Measurements from ENCODE around the gene MARCHF4. TPM values are rescaled to one million over a fixed set of nuclear protein-coding genes. Genes with fewer than 3 reads are reported as not detected.

Gene MARCHF4
- total and polyA plus RNA-seq, 9 of the 15 experiments (the other 6 are each of a cell fraction or from before 2014, with no cell fraction given), result 0.05 TPM; not detected in 8

GRCh38 chr2:216415541-216415940 lies 43.3 kb upstream of the MARCHF4 start:
- intact Hi-C loops (cut with micrococcal nuclease) (no loop called here), in situ Hi-C loops (cut with MboI) (no loop called here)
- H3K9ac ChIP-seq (ENCODE audit: insufficient read depth in 1 of 2, low read depth in 2 of 2, low read length in 2 of 2), result no peak overlapping the region; a peak in 1 of 4 replicates
- no TSS peak for BruUV-seq (replicated peaks)
- no peaks in the 10 kb centered on the region for H3K9me1 ChIP-seq (ENCODE audit: control insufficient read depth, insufficient read depth, low read length)
- ChIA-PET POLR2A (interaction anchor here (0.8 kb wide), 1 partner anchor 446 kb away, joined by 3 read pairs; no protein-coding TSS in a partner anchor), CTCF (ENCODE audit: low intra/inter-chr PET ratio) (no interaction called here)
- H3K4me3 ChIP-seq, result no peak overlapping the region
- no peak for FAIRE-seq
- peak overlapping the region; percentile 84 for H3K27ac ChIP-seq (ENCODE audit: extremely low read depth, low read depth, low read length)
- peaks cover 44% of the 10 kb centered on the region for H3K79me2 ChIP-seq (ENCODE audit: control insufficient read depth, insufficient read depth, low read length)
- no peak for DNase-seq (ENCODE audit: extremely low read depth in 1 of 4, low spot score in 3 of 4)
- TF ChIP-seq RHOXF2B (CRISPR knock-in tag; conservative IDR thresholded peaks at IDR 0.05) (no peak), RBM39 (optimal IDR thresholded peaks at IDR 0.05; ENCODE audit: low read depth, low read length) (no peak)
- H3K9me3 ChIP-seq (replicated peaks; ENCODE audit: control insufficient read depth, insufficient read depth, low read depth, low read length), result no peaks in the 10 kb centered on the region
- H3K4me1 ChIP-seq (replicated peaks in 1 of 2; ENCODE audit: control insufficient read depth in 2 of 2, insufficient read depth in 2 of 2, low read length in 2 of 2), result peaks cover 19 to 27% of the 10 kb centered on the region in 2 experiments
- peaks cover 43% of the 10 kb centered on the region for H3K36me3 ChIP-seq (ENCODE audit: control insufficient read depth, insufficient read depth, low read length)
- 60% methylated on average over 2 of the region's 3 CpGs for WGBS (ENCODE audit: insufficient coverage, low coverage, missing lambda C conversion rate)
- no peak overlapping the region for H3K4me2 ChIP-seq (ENCODE audit: insufficient read depth, low read length)
- H4K20me1 ChIP-seq (replicated peaks; ENCODE audit: control insufficient read depth, insufficient read depth, low read length), result no peaks in the 10 kb centered on the region
- H3K27me3 ChIP-seq (ENCODE audit: control insufficient read depth in 2 of 2, insufficient read depth in 2 of 2, low read length in 2 of 2), result no peaks in the 10 kb centered on the region
- ATAC-seq, result no peak
- H2AFZ ChIP-seq (ENCODE audit: low read depth, low read length), result no peak overlapping the region

GRCh38 chr2:216414772-216415319 lies 42.6 kb upstream of the MARCHF4 start:
- H3K27me3 ChIP-seq (ENCODE audit: control insufficient read depth in 2 of 2, insufficient read depth in 2 of 2, low read length in 2 of 2), result no peaks in the 10 kb centered on the region
- DNase-seq (ENCODE audit: extremely low read depth in 1 of 4, low spot score in 3 of 4), result no peak
- peaks cover 19 to 27% of the 10 kb centered on the region in 2 experiments for H3K4me1 ChIP-seq (replicated peaks in 1 of 2; ENCODE audit: control insufficient read depth in 2 of 2, insufficient read depth in 2 of 2, low read length in 2 of 2)
- no peak for ATAC-seq
- no peaks in the 10 kb centered on the region for H3K9me3 ChIP-seq (replicated peaks; ENCODE audit: control insufficient read depth, insufficient read depth, low read depth, low read length)
- TF ChIP-seq DEAF1 (CRISPR knock-in tag; IDR thresholded peaks at IDR 0.05) (no peak), GTF2F1 (IDR thresholded peaks at IDR 0.05; ENCODE audit: low read depth, low read length) (no peak), ZKSCAN3 (CRISPR knock-in tag; IDR thresholded peaks at IDR 0.05) (no peak), YBX1 (IDR thresholded peaks at IDR 0.05) (no peak), ARID1B (IDR thresholded peaks at IDR 0.05) (no peak)
- ChIA-PET POLR2A (interaction anchor here (0.8 to 1.8 kb wide), 2 partner anchors 10 to 445 kb away, joined by 3 to 4 read pairs; no protein-coding TSS in a partner anchor), CTCF (ENCODE audit: low intra/inter-chr PET ratio) (no interaction called here)
- H3K36me3 ChIP-seq (ENCODE audit: control insufficient read depth, insufficient read depth, low read length), result peaks cover 37% of the 10 kb centered on the region
- TSS peak; percentile 36 for BruUV-seq (replicated peaks)
- H3K9ac ChIP-seq (ENCODE audit: insufficient read depth in 1 of 2, low read depth in 2 of 2, low read length in 2 of 2), result no peak overlapping the region; a peak in 2 of 4 replicates
- peaks cover 44% of the 10 kb centered on the region for H3K79me2 ChIP-seq (ENCODE audit: control insufficient read depth, insufficient read depth, low read length)
- H3K27ac ChIP-seq (ENCODE audit: extremely low read depth, low read depth, low read length), result peak overlapping the region; percentile 4; the same call in 1 of the 3 replicates
- no peaks in the 10 kb centered on the region for H4K20me1 ChIP-seq (replicated peaks; ENCODE audit: control insufficient read depth, insufficient read depth, low read length)
- in situ Hi-C loops (cut with MboI), result no loop called here
- no peak overlapping the region for H3K4me3 ChIP-seq
- H2AFZ ChIP-seq (ENCODE audit: low read depth, low read length), result no peak overlapping the region
- FAIRE-seq, result no peak
- intact Hi-C loops (cut with micrococcal nuclease), result no loop called here
- no peaks in the 10 kb centered on the region for H3K9me1 ChIP-seq (ENCODE audit: control insufficient read depth, insufficient read depth, low read length)
- WGBS (ENCODE audit: insufficient coverage, low coverage, missing lambda C conversion rate), result 81% methylated on average over 3 of the region's 3 CpGs
- no peak overlapping the region for H3K4me2 ChIP-seq (ENCODE audit: insufficient read depth, low read length)

All from K562 (cell line).